HG02852 (cell line): ENCODE measurements around the gene MISFA.
"Not testable (repeated sequence)": the region's sequence is repeated elsewhere in the genome, so short reads cannot be mapped to it uniquely, and the experiment has no call there.

Experiments used
- ATAC-seq: cut with Tn5 transposase; IDR thresholded peaks from one replicate; pipeline ENCODE4 v1.9.1; 2021; ENCODE audit warnings: mild to moderate bottlenecking, moderate library complexity; ENCODE audit not compliant: unreplicated experiment

MISFA gene

DNA sequence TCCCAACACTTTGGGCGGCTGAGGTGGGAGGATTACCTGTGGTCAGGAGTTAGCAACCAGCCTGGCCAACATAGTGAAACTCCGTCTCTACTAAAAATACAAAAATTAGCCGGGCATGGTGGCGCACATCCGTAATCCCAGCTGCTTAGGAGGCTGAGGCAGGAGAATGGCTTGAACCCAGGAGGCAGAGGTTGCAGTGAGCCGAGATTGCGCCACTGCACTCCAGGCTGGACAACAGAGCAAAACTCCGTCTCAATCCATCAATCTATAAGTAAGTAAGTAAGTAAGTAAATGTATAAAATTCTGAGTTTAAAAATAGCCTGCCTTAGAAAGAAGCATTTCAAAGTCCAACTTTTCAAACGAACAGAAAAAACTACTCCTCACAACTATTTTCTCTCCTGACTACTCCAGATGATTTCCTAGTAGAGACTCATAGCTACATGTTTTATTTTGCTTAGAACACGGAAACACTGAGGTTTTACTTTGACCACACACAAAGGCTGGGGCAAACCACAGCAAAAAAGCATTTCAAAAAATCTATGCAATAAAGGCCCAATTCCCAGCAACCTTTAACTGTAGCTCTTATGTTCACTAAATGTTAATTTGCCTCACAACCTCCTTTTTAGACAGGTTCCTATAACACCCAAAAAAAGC is 18.2 kb downstream of the MISFA start:
- peak; percentile 30 for ATAC-seq

DNA sequence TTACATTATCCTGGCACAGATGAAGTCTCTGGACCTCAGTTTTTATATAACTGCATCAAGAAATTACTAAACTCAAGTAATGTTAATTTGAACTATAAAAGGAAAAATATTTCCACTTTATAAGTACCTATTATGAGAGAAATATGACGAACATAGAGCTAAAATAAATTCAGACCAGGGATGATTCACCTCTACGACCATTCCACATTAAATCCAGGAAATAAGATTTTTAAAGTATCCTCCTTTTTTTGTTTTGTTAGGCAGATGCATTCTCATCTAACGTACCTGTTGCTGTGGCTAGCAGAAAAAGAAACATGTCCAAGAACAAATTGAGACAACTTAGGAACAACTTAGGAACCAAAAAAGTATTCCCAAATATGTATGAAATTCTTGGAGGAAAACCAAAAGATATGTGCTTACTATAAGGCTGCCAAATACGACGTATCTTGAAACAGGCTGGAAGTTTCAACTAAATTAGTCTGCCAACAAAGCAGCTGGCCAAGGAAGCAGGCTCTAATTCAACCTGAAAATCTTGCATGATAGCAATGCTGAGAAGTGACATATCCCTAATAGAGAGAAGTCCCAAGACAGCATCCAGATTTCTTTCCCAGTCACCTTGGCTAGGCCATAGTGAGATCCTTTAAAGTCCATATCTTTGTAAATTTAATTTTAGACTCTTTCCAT is 18.9 kb downstream of the MISFA start:
- no peak for ATAC-seq

DNA sequence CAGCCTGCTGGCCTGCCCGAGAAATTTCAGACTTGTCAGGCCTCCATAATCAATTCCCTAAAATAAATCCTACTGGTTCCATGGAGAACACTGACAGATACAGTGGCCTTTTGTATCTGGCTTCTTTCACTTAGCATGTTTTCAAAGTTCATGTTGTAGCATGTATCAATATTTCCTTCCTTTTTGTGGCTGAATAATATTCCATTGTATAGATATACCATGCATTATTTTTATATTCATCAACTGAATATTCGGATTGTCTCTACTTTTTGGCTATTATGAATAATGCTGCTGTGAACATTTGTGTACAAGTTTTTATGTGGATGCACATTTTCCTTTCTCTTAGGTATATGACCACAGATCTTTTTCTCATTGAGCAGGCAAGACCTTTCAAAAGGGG is 24.1 kb downstream of the MISFA start:
- ATAC-seq = no peak

DNA sequence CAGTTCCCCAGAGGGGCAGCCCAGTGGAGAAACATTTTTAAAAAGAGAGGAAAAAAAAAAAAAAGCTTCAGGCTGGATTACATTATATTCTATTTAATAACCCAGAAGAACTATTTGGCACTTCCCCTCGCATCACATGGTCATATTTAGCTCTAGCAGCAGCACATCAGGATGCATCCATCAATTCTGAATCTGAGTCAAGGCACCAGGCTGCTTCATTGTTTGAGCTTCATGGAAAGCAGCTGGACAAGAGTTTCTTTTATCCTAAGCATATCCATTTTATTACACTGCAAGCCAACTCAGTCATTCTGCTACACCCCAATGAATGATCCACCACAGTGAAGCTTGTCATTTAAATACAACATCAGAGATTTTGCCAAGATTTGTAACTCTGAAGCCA is 24.6 kb downstream of the MISFA start:
- ATAC-seq = no peak

DNA sequence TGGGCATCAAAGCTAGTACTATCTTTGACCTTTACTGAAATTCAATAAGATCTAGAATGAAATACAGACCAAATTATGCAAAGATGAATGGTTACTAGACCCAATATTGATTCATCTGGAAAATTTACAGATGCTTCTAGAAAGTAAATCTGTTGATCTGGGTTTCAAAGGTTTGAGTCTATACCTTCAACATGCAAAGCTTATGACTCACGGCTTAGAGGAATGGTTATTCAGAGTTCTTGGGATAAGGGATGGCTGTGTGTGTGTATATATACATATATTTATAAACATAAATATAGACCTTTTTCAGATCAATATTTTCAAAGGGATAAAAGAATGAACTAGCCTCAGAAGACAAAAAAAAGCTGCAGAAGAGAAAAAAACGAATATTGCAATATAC is 33.3 kb downstream of the MISFA start:
- ATAC-seq = no peak

DNA sequence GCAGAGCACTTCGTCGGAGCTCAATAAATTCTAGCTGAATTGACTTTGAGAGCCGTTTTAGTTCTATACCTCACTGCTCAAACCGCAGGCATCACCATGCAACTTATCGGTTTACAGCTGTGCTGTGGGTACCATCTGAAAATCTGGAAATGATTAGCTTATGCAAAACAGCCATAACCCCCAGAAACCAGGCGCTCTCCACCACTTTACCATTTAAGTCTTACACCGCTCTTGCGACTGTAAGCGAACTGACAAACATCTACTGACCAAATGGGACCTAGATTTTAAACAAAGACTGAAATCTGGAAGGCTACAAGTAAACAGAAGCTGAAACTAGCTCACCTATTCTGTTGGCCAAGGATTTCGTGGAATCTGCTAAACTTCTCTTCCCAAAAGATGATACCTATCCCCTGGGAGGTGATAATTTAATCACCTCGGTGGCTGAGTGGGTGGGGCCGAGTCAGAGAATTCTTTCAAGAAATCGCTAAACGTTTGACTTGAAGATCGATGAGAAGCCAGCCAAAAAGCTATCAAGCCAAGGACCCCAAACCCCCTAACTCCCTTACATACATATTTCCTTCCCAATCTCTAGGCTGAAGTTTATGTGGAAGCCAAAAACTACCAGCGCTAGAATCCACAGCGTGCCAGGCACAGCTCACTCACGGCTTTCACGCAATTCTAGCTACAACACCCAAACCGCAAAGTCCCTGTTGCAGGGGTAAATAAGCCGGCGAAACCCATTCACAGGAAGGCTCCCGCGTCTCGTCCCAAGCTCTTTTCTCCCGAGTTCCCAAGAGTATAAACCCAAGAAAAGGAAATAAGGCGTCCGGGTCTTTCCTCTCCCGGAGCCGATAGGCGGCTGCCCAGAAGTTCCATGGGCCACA is 33.9 kb downstream of the MISFA start:
- ATAC-seq = peak; percentile 42

DNA sequence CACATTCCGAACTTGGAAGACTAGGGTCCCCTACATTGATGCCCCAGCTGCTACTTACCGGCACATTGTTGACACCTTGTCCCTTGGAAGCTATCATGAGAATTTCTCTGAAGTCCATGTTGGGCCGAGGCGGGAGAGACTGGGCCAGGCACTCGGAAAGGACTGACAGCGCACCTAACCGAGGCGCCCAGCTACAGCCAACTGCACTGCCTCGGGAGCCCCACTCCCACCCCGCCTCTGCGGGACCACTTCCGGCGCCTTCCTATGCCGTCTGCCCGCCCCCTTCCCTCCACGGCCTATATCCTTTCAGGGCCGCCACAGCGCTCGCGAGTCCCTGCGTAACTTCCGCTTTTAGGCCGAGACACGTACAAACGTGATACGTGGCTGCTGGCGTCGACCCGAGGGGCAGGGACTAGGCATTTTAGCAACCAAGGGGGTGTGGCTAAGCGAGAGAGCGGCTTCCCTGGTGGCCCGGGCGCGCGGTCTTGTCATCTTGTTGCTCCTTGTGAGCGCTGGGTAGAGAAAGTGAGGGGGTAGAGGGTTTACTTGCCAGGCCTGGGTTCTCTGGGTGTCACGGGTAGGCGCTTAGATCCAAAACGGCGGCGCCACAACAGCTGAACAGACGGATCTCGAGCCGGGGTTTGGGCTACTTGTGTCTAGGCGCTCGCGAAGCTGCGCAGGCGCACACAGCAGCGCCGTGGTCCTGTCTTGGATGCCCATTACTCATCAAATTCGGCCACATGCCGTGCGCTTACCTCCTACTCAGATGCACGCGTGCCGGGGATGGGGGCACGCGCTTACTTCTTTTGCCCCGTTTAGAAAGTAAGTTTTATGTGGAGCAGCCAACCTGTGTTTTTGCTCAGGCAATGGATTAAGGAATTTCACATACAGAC is 34.8 kb downstream of the MISFA start, which contains the start of gene SPTY2D1:
TSS of gene SPTY2D1 (minus strand) at position 203 of the 893 bp plus-strand sequence. CDS start at position 118, 85 bp downstream.
- ATAC-seq = peak; percentile 98

DNA sequence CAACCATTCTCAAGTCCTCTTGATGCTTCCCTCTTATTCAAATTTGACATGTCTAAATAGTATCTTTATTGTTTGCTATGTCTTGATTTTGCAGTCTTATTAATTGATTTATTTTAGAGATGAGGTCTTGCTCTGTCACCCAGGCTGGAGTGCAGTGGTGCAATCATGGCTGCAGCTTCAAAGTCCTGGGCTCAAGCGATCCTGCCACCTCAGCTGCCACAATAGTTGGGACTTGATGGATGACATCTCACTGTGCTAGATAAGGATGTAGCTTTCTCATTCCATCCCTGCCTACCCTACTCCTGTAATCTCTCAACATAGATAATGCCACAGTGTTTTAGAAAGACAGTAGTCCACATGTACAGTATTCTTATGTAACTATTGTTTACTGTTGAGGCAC is 42.1 kb downstream of the MISFA start:
- no peak for ATAC-seq

DNA sequence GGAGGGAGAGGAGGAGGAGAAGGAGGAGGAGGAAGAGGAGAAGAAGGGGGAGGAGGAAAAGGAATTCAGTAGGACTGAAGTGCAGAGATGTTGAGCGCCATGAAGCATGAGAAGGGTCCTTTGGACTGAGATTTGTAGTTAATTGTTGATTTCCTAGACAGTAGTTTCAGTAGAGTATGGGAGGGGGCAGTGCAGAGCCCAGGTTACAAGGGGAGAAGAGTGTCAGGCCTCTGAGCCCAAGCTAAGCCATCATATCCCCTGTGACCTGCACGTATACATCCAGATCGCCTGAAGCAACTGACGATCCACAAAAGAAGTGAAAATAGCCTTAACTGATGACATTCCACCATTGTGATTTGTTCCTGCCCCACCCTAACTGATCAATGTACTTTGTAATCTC is 43.4 kb downstream of the MISFA start:
- ATAC-seq = not testable (repeated sequence)

DNA sequence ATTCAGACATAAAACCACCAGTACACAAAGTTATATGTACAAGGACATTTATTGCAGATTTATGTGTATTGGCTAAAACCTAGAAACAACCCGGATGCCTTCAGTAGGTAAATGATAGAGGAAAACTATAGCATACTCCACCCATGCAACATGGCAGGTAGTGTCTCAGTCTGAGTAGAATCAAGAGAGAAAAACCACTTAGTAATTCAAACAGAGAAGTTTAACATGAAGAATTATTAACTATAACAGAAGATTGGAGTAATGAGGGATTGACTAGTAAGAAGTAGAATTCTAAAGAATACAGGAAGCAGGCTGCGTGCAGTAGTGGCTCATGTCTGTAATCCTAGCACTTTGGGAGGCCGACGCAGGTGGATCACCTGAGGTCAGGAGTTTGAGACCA is 50.8 kb downstream of the MISFA start:
- ATAC-seq = no peak

DNA sequence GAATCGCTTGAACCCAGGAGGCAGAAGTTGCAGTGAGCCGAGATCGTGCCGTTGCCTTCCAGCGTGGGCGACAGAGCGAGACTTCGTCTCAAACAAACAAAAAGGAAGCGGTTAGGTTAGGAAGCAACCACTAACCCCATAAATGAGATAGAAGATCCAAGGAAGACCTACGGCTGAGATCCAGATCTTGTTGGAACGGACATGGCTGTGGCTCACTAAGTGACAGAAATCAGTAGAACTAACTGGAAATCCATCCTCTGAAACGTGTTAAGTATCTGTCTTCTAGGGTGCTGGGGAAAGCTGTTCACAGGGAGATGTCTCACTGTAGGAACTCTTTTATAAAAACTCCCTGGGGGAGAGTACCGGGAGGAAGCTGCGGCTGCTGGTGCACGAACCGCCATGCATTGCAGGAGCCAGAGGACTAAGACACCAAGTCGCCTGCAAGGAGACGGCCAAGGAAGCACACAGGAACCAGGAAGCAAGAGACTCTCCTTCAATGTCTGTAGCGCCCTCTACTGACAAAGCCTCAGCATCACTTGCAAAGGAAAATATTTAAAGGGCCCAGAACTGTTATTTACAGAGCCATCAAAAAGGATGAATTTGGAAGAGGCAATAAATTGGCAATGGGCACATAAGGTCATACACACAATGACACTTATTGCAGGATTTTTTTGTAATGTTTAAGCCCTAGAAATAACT is 51.4 kb downstream of the MISFA start:
- ATAC-seq = no peak
